Dermis blood vessel endothelial cell (primary cell): ENCODE data around the gene TOGARAM2. TPM values are rescaled to one million over a fixed set of nuclear protein-coding genes. Genes with fewer than 3 reads are reported as not detected.
"Not testable (repeated sequence)": the region's sequence is repeated elsewhere in the genome, so short reads cannot be mapped to it uniquely, and the experiment has no call there.

Experiments used
- DNase-seq: peaks from one replicate; pipeline ENCODE4 v3.0.0; 2010
- total RNA-seq: library from RNA; depleted of rRNA; stranded (reverse); fragments of >200 nt; gene quantifications from 2 replicates; pipeline ENCODE4 v1.2.3, GENCODE V29; 2014

TOGARAM2 gene
- total RNA-seq, 1 donor from 2014 or later = not detected

DNA sequence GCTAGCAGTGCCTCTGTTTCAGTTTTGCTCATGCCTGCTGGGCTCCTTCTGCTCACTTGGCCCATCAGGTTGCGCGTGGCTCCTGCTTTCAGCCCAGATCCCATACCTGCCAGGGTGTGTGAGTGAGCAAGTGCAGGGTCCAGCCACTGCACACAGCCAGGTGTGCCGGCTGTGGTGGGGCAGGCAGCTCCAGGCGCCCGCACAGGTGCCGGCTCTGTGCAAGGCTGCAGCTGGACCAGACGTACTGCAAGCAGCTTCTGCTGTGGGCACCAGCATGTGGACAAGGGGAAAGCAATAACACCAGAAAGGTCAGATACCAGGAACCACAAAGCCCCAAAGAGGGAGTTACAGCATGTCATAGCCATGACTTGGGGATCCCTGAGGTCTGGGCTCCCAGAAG lies 98.8 kb downstream of the TOGARAM2 start:
- no peak for DNase-seq

GRCh38 chr2:29080886-29081743 lies 100.0 kb downstream of the TOGARAM2 start:
- DNase-seq = no peak

DNA sequence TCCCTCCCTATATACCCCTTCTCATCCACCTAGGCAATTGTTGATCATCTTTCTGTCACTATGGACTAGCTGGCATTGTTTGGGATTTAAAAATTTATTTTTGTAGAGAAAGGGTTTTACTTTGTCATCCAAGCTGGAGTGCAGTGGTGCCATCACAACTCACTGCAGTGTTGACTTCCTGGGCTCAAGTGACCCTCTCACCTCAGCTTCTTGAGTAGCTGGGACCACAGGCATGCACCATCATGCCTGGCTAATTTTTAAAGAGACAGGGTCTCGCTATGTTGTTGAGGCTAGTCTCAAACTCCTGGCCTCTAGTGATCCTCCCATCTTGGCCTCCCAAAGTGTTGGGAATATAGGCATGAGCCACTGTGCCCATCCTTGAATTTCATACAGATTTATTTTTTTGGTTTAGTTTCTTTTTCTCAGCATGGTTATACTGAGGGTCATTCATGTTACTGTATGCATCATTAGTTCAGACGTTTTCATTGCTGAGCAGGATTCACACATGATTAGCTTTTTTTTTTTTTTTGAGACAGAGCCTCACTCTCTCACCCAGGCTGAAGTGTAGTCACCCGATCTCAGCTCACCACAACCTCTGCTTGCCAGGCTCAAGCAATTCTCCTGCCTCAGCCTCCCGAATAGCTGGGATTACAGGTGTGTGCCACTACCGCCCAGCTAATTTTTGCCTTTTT lies 101.9 kb downstream of the TOGARAM2 start:
- DNase-seq = no peak

DNA sequence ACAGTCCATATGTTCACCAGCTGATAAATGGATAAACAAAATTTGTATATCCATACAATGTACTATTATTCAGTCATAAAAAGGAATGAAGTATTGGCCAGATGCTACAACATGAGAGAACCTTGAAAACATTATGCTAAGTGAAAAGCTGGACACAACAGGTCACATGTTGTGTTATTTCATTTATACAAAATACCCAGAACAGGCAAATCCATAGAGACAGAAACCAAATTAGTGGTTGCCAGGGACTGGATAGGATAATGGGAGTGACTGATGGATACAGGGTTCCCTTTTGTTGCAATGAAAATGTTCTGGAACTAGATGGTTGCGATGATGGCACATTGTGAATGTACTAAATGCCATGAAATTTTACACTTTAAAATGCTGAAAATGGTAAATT lies 103.5 kb downstream of the TOGARAM2 start:
- no peak for DNase-seq

GRCh38 chr2:29090311-29090710 lies 109.2 kb downstream of the TOGARAM2 start:
- DNase-seq = not testable (repeated sequence)

DNA sequence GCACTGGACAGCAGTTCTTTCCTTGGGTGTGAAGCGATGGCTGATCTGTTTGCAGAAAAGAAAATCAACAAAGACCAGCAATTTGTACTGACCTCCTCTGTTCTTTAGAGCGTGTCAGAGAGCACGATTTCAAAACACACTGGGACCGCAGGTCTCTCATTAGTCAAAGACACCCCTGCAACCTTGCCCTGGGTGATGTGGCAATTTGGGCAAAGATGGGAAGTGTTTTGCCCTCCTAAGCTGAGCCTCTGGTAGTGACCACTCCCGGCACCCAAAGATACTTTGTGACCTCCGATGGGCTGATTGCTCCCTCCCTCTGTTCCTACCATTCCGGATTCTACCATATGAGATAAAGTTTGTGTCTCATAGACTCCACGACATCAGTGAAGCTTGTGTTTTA lies 115.9 kb downstream of the TOGARAM2 start:
- no peak for DNase-seq

DNA sequence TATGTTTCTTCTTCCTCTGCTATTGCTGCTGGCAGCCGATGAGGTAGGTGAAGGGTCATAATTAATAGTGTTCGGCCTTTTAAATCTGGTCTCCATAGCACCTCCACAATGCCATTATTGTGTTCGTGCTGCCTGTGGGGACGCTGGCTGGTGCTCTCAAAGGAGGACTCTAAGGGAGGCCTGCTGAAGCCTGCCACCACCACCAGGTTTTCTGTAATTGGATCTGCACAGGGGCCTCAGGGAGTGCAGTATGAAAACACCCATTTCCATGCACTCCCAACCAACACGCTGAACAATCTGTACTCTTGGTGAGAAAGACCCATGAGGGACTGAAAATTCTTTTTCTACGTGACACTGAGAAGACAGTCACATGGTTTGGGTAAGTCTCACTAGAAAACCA lies 116.5 kb downstream of the TOGARAM2 start:
- DNase-seq = no peak

DNA sequence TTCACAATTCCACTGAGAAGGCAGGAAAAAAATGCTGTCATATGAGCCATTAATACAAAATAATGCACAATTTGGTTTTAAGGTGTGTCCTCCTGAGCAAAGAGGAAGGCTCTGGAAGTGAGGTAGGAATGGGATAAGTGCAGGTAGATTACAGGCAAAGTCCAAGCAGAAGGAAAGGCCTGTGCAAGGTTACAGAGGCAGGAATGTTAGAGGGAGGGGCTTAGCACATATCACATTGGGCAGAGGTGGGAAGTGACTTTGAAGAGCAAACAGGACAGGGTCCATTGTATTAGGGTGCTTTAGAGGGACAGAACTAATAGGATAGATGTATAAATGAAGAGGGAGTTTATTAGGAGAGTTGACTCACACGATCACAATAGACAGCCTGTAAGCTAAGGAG lies 119.5 kb downstream of the TOGARAM2 start:
- DNase-seq = no peak

Other genes with a start within 250 kb of the TOGARAM2 start
- gene PPP1CB, start 229.5 kb upstream of the TOGARAM2 start, total RNA-seq = 126 and 143 TPM in 2 replicates
- 0.34 and 0.56 TPM in 2 replicates for gene SPDYA, start 170.5 kb upstream of the TOGARAM2 start, total RNA-seq
- gene TRMT61B, start 111.0 kb upstream of the TOGARAM2 start, total RNA-seq = 9.4 and 14.5 TPM in 2 replicates
- gene WDR43, start 86.6 kb upstream of the TOGARAM2 start, total RNA-seq = 59.1 and 117 TPM in 2 replicates
- gene PCARE, start 93.2 kb downstream of the TOGARAM2 start, total RNA-seq = under 0.01 TPM in 1 of 2 replicates, not detected in the other
- 9.5 and 12.3 TPM in 2 replicates for gene CLIP4, start 134.1 kb downstream of the TOGARAM2 start, total RNA-seq